HCT116 (cell line): ENCODE measurements around the gene OR6C65. TPM values are rescaled to one million over a fixed set of nuclear protein-coding genes. Genes with fewer than 3 reads are reported as not detected.

Experiments used
- ATAC-seq: fragments of 200-7000 bp; cut with Tn5 transposase; 2 replicates; pipeline ENCODE4 v1.9.1; 2020; ENCODE audit warnings: mild to moderate bottlenecking, moderate library complexity
- BruUV-seq: library from RNA; stranded (reverse); fragments of 400-500 nt; replicated peaks from 2 replicates; lab custom pipeline; 2021; lab: Mats Ljungman, UMichigan
- CTCF ChIA-PET: fragments of 300-600 bp; sonication (Branson Sonifier 250); formaldehyde crosslinking; loops from one replicate; lab custom pipeline; 2021; ENCODE audit warnings: antibody characterized with exemption; lab: Charles Lee
- POLR2A ChIA-PET: fragments of 300-600, 350-600 bp; sonication (Branson Sonifier 250); formaldehyde crosslinking; loops from one replicate; lab custom pipeline; 2021; ENCODE audit warnings: antibody characterized with exemption; lab: Charles Lee
- RAD21 ChIA-PET, 2 experiments: fragments of 300-600 bp; sonication (Branson Sonifier 250); formaldehyde crosslinking; loops; one replicate each; lab custom pipeline; 2023; ENCODE audit warnings: low total read pairs in 2 of 2; ENCODE audit not compliant: uncharacterized antibody in 2 of 2, unreplicated experiment in 2 of 2, low non-redundant PET in 1 of 2; lab: Charles Lee
- DNase-seq: peaks from one replicate; pipeline ENCODE4 v3.0.0-alpha.2; 2010; ENCODE audit warnings: low read depth, low spot score
- H2AFZ ChIP-seq: fragments of 200-600 bp; shearing (Covaris generic), sonication (generic); 2 replicates; pipeline ENCODE4 v1.6.1; 2017; ENCODE audit warnings: low read depth, mixed run types, mixed read lengths, antibody characterized with exemption, low read length; ENCODE audit not compliant: poor library complexity, severe bottlenecking
- H3K27ac ChIP-seq: 2 replicates; pipeline ENCODE4 v1.5.1; 2012; ENCODE audit warnings: low read depth, low read length
- H3K27me3 ChIP-seq: fragments of 200-600 bp; sonication (generic); 2 replicates; pipeline ENCODE4 v1.6.1; 2016; ENCODE audit warnings: mixed run types, low read length, mixed read lengths; ENCODE audit not compliant: insufficient read depth
- H3K36me3 ChIP-seq, 2 experiments: fragments of 200-500 bp in 1 of 2; fragments of 200-600 bp in 1 of 2; sonication (Bioruptor generic) in 1 of 2; sonication (generic) in 1 of 2; 2 replicates each; pipeline versions ENCODE4 v1.5.1 to v1.6.1; 2014 to 2016; ENCODE audit warnings: low read length in 2 of 2, inconsistent platforms in 1 of 2, mixed read lengths in 1 of 2, mixed run types in 1 of 2; ENCODE audit not compliant: insufficient read depth in 2 of 2, control insufficient read depth in 1 of 2
- H3K4me1 ChIP-seq, 2 experiments: fragments of 200-600 bp in 1 of 2; sonication (generic) in 1 of 2; 2 replicates each; pipeline versions ENCODE4 v1.5.1 to v1.6.1; 2012 to 2017; ENCODE audit warnings: low read length in 2 of 2, inconsistent platforms in 1 of 2, mild to moderate bottlenecking in 1 of 2, mixed read lengths in 1 of 2, mixed run types in 1 of 2, moderate library complexity in 1 of 2; ENCODE audit not compliant: insufficient read depth in 2 of 2, control insufficient read depth in 1 of 2
- H3K4me2 ChIP-seq: fragments of 200-600 bp; sonication (generic); 2 replicates; pipeline ENCODE4 v1.6.1; 2017; ENCODE audit warnings: mixed run types, low read length, mixed read lengths
- H3K4me3 ChIP-seq, 2 experiments: fragments of 200-600 bp in 1 of 2; sonication (generic) in 1 of 2; replicated peaks in 1 of 2; 2 replicates each; pipeline ENCODE4 v1.5.1; 2011 to 2016; ENCODE audit warnings: low read length in 2 of 2, control low read depth in 1 of 2, low read depth in 1 of 2, mild to moderate bottlenecking in 1 of 2, mixed read lengths in 1 of 2, mixed run types in 1 of 2
- H3K79me2 ChIP-seq: fragments of 200-600 bp; sonication (generic); 2 replicates; pipeline ENCODE4 v1.6.1; 2017; ENCODE audit warnings: mild to moderate bottlenecking, mixed run types, low read length, moderate library complexity, mixed read lengths; ENCODE audit not compliant: insufficient read depth
- H3K9ac ChIP-seq: fragments of 200-600 bp; sonication (generic); 2 replicates; pipeline ENCODE4 v1.6.1; 2016; ENCODE audit warnings: low read length, mixed read lengths
- H3K9me2 ChIP-seq: fragments of 200-600 bp; sonication (generic), shearing (Covaris generic); 2 replicates; pipeline ENCODE4 v1.6.1; 2017; ENCODE audit warnings: mixed run types, mild to moderate bottlenecking, moderate library complexity; ENCODE audit not compliant: insufficient read depth
- H3K9me3 ChIP-seq, 2 experiments: fragments of 200-500 bp in 1 of 2; fragments of 200-600 bp in 1 of 2; sonication (Bioruptor generic) in 1 of 2; sonication (generic) in 1 of 2; 2 replicates each; pipeline ENCODE4 v1.6.1; 2014 to 2017; ENCODE audit warnings: low read length in 2 of 2, mixed read lengths in 2 of 2, inconsistent platforms in 1 of 2, low read depth in 1 of 2, mild to moderate bottlenecking in 1 of 2, mixed run types in 1 of 2, moderate library complexity in 1 of 2; ENCODE audit not compliant: control insufficient read depth in 1 of 2, insufficient read depth in 1 of 2
- H4K20me1 ChIP-seq: fragments of 200-600 bp; sonication (generic), shearing (Covaris generic); 2 replicates; pipeline ENCODE4 v1.6.1; 2017; ENCODE audit warnings: mixed run types, mild to moderate bottlenecking, moderate library complexity; ENCODE audit not compliant: insufficient read depth
- CBX3 ChIP-seq: IDR thresholded peaks from 2 replicates; pipeline ENCODE4 v1.6.1; 2012; ENCODE audit warnings: low read depth
- CEBPB ChIP-seq: IDR thresholded peaks from 2 replicates; pipeline ENCODE4 v1.6.1; 2012; ENCODE audit warnings: low read depth
- EGR1 ChIP-seq: IDR thresholded peaks from 2 replicates; pipeline ENCODE4 v1.6.1; 2012; ENCODE audit warnings: low read depth
- ELF1 ChIP-seq: IDR thresholded peaks from 2 replicates; pipeline ENCODE4 v1.6.1; 2012; ENCODE audit warnings: low read depth, borderline replicate concordance
- EZH2 ChIP-seq: fragments of 200-600 bp; sonication (generic); IDR thresholded peaks from 2 replicates; pipeline ENCODE4 v1.6.1; 2017; ENCODE audit warnings: antibody characterized with exemption, mixed run types
- FOSL1 ChIP-seq: IDR thresholded peaks from 2 replicates; pipeline ENCODE4 v1.6.1; 2012; ENCODE audit warnings: low read depth
- JUND ChIP-seq: IDR thresholded peaks from 2 replicates; pipeline ENCODE4 v1.6.1; 2012
- POLR2A ChIP-seq: IDR thresholded peaks from 2 replicates; pipeline ENCODE4 v1.7.0; 2011; ENCODE audit warnings: borderline replicate concordance; ENCODE audit not compliant: insufficient read depth, insufficient read length; ENCODE audit errors: extremely low read depth
- POLR2AphosphoS5 ChIP-seq: IDR thresholded peaks from 2 replicates; pipeline ENCODE4 v1.6.1; 2011; ENCODE audit warnings: mild to moderate bottlenecking, low read depth, low read length, moderate library complexity
- SIN3A ChIP-seq: IDR thresholded peaks from 2 replicates; pipeline ENCODE4 v1.6.1; 2012; ENCODE audit warnings: low read depth
- SP1 ChIP-seq: IDR thresholded peaks from 2 replicates; pipeline ENCODE4 v1.6.1; 2012; ENCODE audit warnings: low read depth
- TCF7L2 ChIP-seq: IDR thresholded peaks from 2 replicates; pipeline ENCODE4 v1.7.0; 2011; ENCODE audit warnings: borderline replicate concordance, inconsistent platforms; ENCODE audit not compliant: insufficient read depth, insufficient read length; ENCODE audit errors: extremely low read depth
- ZNF274 ChIP-seq: fragments of 200-500 bp; sonication (Bioruptor generic); IDR thresholded peaks from 2 replicates; pipeline ENCODE4 v1.6.1; 2014; ENCODE audit warnings: mild to moderate bottlenecking, low read depth, low read length, inconsistent platforms
- intact Hi-C: fragments of 100-400 bp; cut with micrococcal nuclease; formaldehyde crosslinking; loops from 2 replicates; pipeline ENCODE4 v1.10.0; 2022
- total RNA-seq: library from RNA; stranded (reverse); gene quantifications from one replicate; pipeline ENCODE4 v1.2.1, GENCODE V29; 2021; ENCODE audit not compliant: unreplicated experiment
- TF ChIP-seq, protein P1 (sequence below): IDR thresholded peaks from 2 replicates; pipeline ENCODE4 v1.6.1; 2012; ENCODE audit warnings: low read depth
- TF ChIP-seq, protein P2 (sequence below): IDR thresholded peaks from 2 replicates; pipeline ENCODE4 v1.6.1; 2012
- TF ChIP-seq, protein P3 (sequence below): IDR thresholded peaks from 2 replicates; pipeline ENCODE4 v1.6.1; 2011; ENCODE audit warnings: mild to moderate bottlenecking, low read length, moderate library complexity; ENCODE audit not compliant: insufficient replicate concordance; ENCODE audit errors: extremely low read depth
- TF ChIP-seq, protein P4 (sequence below), 3 experiments: fragments of 200-600 bp in 1 of 3; sonication (generic) in 1 of 3; IDR thresholded peaks in 2 of 3; conservative IDR thresholded peaks in 1 of 3; 2 replicates each; pipeline ENCODE4 v1.5.1; 2012 to 2017; ENCODE audit warnings: low read depth in 2 of 3, low read length in 2 of 3, antibody characterized with exemption in 1 of 3, borderline replicate concordance in 1 of 3, control low read depth in 1 of 3, mild to moderate bottlenecking in 1 of 3, mixed read lengths in 1 of 3, mixed run types in 1 of 3, moderate library complexity in 1 of 3; ENCODE audit not compliant: insufficient read depth in 1 of 3
- TF ChIP-seq, protein P5 (sequence below): IDR thresholded peaks from 2 replicates; pipeline ENCODE4 v1.6.1; 2012

The OR6C65 gene
- total RNA-seq, 1 experiment from 2014 or later: not detected

DNA sequence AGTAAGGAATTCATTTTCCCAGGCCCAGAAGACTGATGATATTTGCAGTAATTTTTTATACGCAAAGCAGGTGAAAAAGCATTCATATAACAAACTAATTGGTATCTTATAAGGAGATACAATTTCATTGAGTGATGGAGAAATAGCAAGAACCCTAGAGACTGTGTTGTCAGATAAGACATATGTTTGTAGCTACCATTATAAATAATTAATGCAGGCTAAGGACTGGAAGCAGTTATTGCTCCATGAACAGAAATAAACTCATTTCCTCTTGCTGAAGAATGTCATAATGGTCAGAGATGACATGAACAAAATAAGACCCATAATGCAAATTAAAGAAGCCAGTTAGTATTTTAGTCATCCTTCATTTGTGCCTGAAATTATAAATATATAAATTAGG is 45.0 kb downstream of the OR6C65 start:
- Histone ChIP-seq H3K4me2 (no peak overlapping the region), H3K79me2 (no peaks in the 10 kb centered on the region), H3K9ac (no peak overlapping the region), H3K27me3 (peaks cover 15% of the 10 kb centered on the region; the same call in 1 of the 2 replicates), H3K9me3 (no peaks in the 10 kb centered on the region), H3K9me2 (no peaks in the 10 kb centered on the region), H3K4me1 (no peaks in the 10 kb centered on the region), H3K27ac (no peak overlapping the region), H2AFZ (no peak overlapping the region), H3K36me3 (no peaks in the 10 kb centered on the region), H3K4me3 (no peak overlapping the region), H4K20me1 (no peaks in the 10 kb centered on the region)
- ChIA-PET RAD21 (no interaction called here), CTCF (no interaction called here), POLR2A (no interaction called here)
- DNase-seq (no peak), ATAC-seq (no peak)
- TF ChIP-seq SIN3A (no peak), SP1 (no peak), CBX3 (no peak), EGR1 (no peak), TCF7L2 (no peak), FOSL1 (no peak), POLR2AphosphoS5 (no peak), POLR2A (no peak), EZH2 (no peak), ELF1 (no peak), JUND (no peak), CEBPB (no peak), ZNF274 (no peak)
- TF ChIP-seq, protein P1, sequence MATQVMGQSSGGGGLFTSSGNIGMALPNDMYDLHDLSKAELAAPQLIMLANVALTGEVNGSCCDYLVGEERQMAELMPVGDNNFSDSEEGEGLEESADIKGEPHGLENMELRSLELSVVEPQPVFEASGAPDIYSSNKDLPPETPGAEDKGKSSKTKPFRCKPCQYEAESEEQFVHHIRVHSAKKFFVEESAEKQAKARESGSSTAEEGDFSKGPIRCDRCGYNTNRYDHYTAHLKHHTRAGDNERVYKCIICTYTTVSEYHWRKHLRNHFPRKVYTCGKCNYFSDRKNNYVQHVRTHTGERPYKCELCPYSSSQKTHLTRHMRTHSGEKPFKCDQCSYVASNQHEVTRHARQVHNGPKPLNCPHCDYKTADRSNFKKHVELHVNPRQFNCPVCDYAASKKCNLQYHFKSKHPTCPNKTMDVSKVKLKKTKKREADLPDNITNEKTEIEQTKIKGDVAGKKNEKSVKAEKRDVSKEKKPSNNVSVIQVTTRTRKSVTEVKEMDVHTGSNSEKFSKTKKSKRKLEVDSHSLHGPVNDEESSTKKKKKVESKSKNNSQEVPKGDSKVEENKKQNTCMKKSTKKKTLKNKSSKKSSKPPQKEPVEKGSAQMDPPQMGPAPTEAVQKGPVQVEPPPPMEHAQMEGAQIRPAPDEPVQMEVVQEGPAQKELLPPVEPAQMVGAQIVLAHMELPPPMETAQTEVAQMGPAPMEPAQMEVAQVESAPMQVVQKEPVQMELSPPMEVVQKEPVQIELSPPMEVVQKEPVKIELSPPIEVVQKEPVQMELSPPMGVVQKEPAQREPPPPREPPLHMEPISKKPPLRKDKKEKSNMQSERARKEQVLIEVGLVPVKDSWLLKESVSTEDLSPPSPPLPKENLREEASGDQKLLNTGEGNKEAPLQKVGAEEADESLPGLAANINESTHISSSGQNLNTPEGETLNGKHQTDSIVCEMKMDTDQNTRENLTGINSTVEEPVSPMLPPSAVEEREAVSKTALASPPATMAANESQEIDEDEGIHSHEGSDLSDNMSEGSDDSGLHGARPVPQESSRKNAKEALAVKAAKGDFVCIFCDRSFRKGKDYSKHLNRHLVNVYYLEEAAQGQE: no peak
- TF ChIP-seq, protein P2, sequence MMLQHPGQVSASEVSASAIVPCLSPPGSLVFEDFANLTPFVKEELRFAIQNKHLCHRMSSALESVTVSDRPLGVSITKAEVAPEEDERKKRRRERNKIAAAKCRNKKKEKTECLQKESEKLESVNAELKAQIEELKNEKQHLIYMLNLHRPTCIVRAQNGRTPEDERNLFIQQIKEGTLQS: no peak
- TF ChIP-seq, protein P3, sequence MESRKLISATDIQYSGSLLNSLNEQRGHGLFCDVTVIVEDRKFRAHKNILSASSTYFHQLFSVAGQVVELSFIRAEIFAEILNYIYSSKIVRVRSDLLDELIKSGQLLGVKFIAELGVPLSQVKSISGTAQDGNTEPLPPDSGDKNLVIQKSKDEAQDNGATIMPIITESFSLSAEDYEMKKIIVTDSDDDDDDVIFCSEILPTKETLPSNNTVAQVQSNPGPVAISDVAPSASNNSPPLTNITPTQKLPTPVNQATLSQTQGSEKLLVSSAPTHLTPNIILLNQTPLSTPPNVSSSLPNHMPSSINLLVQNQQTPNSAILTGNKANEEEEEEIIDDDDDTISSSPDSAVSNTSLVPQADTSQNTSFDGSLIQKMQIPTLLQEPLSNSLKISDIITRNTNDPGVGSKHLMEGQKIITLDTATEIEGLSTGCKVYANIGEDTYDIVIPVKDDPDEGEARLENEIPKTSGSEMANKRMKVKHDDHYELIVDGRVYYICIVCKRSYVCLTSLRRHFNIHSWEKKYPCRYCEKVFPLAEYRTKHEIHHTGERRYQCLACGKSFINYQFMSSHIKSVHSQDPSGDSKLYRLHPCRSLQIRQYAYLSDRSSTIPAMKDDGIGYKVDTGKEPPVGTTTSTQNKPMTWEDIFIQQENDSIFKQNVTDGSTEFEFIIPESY: no peak
- TF ChIP-seq, protein P4, sequence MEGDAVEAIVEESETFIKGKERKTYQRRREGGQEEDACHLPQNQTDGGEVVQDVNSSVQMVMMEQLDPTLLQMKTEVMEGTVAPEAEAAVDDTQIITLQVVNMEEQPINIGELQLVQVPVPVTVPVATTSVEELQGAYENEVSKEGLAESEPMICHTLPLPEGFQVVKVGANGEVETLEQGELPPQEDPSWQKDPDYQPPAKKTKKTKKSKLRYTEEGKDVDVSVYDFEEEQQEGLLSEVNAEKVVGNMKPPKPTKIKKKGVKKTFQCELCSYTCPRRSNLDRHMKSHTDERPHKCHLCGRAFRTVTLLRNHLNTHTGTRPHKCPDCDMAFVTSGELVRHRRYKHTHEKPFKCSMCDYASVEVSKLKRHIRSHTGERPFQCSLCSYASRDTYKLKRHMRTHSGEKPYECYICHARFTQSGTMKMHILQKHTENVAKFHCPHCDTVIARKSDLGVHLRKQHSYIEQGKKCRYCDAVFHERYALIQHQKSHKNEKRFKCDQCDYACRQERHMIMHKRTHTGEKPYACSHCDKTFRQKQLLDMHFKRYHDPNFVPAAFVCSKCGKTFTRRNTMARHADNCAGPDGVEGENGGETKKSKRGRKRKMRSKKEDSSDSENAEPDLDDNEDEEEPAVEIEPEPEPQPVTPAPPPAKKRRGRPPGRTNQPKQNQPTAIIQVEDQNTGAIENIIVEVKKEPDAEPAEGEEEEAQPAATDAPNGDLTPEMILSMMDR (IDR thresholded peaks at IDR 0.05 in 2 of 3, conservative IDR thresholded peaks at IDR 0.05 in 1 of 3; ENCODE audit: borderline replicate concordance in 1 of 3, insufficient read depth in 1 of 3, low read depth in 2 of 3, low read length in 2 of 3): no peak
- TF ChIP-seq, protein P5, sequence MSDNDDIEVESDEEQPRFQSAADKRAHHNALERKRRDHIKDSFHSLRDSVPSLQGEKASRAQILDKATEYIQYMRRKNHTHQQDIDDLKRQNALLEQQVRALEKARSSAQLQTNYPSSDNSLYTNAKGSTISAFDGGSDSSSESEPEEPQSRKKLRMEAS: no peak
- BruUV-seq: no TSS peak
- intact Hi-C loops: no loop called here
